Activated CD4-positive, alpha-beta T cell treated with anti-CD3 and anti-CD28 coated beads, Interleukin-2, Interleukin-6, amounts not matched to agents 100 ng/mL and 50 ng/mL, durations not matched to agents 16 hours and 8 hours (primary cell): ENCODE measurements around the gene CBX2.
A peak's percentile ranks its signal among the peaks of the same experiment; 100 is the strongest.

Source experiments
- DNase-seq: peaks from one replicate; pipeline ENCODE4 v3.0.0-alpha.2; 2020

Gene CBX2

GRCh38 chr17:79777894-79778503 is at the start of gene CBX2:
Gene CBX2 (plus strand): TSS chr17:79778148. CDS start chr17:79778236, 88 bp downstream.
- peak; percentile 84 for DNase-seq

- DNase-seq: peak; percentile 92
Measured at GRCh38 chr17:79728169-79728907, 49.6 kb upstream of the CBX2 start.

- no peak for DNase-seq
Measured at GRCh38 chr17:79728908-79729471, 49.0 kb upstream of the CBX2 start.

GRCh38 chr17:79729761-79730160 is 48.2 kb upstream of the CBX2 start:
- DNase-seq: no peak

GRCh38 chr17:79730437-79730768 is 47.5 kb upstream of the CBX2 start:
- DNase-seq: no peak

- DNase-seq: no peak
Measured at GRCh38 chr17:79730769-79731483, 47.0 kb upstream of the CBX2 start, which contains the start of gene ENPP7. Gene ENPP7 (plus strand): TSS chr17:79730943. CDS start chr17:79731140, 197 bp downstream.

- no peak for DNase-seq
Measured at GRCh38 chr17:79732254-79732653, 45.7 kb upstream of the CBX2 start.

- DNase-seq: peak; percentile 36
Measured at GRCh38 chr17:79732804-79733691, 44.9 kb upstream of the CBX2 start.

- no peak for DNase-seq
Measured at GRCh38 chr17:79733692-79734070, 44.3 kb upstream of the CBX2 start.

GRCh38 chr17:79735096-79735495 is 42.9 kb upstream of the CBX2 start:
- DNase-seq: no peak

GRCh38 chr17:79737046-79737921 is 40.7 kb upstream of the CBX2 start:
- no peak for DNase-seq

GRCh38 chr17:79737922-79738578 is 39.9 kb upstream of the CBX2 start:
- no peak for DNase-seq

GRCh38 chr17:79738643-79739042 is 39.3 kb upstream of the CBX2 start:
- DNase-seq: no peak

- no peak for DNase-seq
Measured at GRCh38 chr17:79739148-79740062, 38.5 kb upstream of the CBX2 start.

- DNase-seq: no peak
Measured at GRCh38 chr17:79740413-79740812, 37.5 kb upstream of the CBX2 start.

GRCh38 chr17:79741401-79741750 is 36.6 kb upstream of the CBX2 start:
- DNase-seq: no peak

- peak; percentile 78 for DNase-seq
Measured at GRCh38 chr17:79741751-79742588, 36.0 kb upstream of the CBX2 start.

- DNase-seq: no peak
Measured at GRCh38 chr17:79742589-79742918, 35.4 kb upstream of the CBX2 start.

- DNase-seq: no peak
Measured at GRCh38 chr17:79742951-79743476, 34.9 kb upstream of the CBX2 start.
